Gastrocnemius medialis (tissue), 4 donors: ENCODE data around the gene MUC5B. TPM values are rescaled to one million over a fixed set of nuclear protein-coding genes. Genes with fewer than 3 reads are reported as not detected.

ENCODE experiments used
- ATAC-seq, 2 donors: fragments of 150-250 bp; one replicate each; pipeline ENCODE4 v1.9.1; 2016
- DNase-seq, 2 donors: peaks; one replicate each; pipeline ENCODE4 v3.0.0-alpha.2; 2019
- H3K27ac ChIP-seq, 4 donors: fragments of 200-600 bp; sonication (generic); 1 replicate in 1 of 4; 2 replicates in 3 of 4; pipeline ENCODE4 v1.5.1; 2016 to 2018; ENCODE audit warnings: mild to moderate bottlenecking in 2 of 4, moderate library complexity in 1 of 4
- H3K27me3 ChIP-seq, 3 donors: fragments of 200-600 bp; sonication (generic) in 2 of 3; 1 replicate in 1 of 3; 2 replicates in 2 of 3; pipeline versions ENCODE4 v1.5.1 to v1.6.0; 2016 to 2019; ENCODE audit warnings: mild to moderate bottlenecking in 1 of 3, moderate library complexity in 1 of 3
- H3K36me3 ChIP-seq, 2 donors: fragments of 200-600 bp; sonication (generic) in 1 of 2; one replicate each; pipeline ENCODE4 v1.5.1; 2017 to 2018
- H3K4me1 ChIP-seq, 2 donors: fragments of 200-600 bp; sonication (generic) in 1 of 2; one replicate each; pipeline ENCODE4 v1.5.1; 2016 to 2017; ENCODE audit warnings: mild to moderate bottlenecking in 2 of 2
- H3K4me3 ChIP-seq, 4 donors: fragments of 200-600 bp; sonication (generic) in 3 of 4; 1 replicate in 1 of 4; 2 replicates in 3 of 4; pipeline ENCODE4 v1.5.1; 2016 to 2019; ENCODE audit warnings: mild to moderate bottlenecking in 2 of 4
- H3K9me3 ChIP-seq, 3 donors: fragments of 200-600 bp; sonication (generic) in 2 of 3; 1 replicate in 1 of 3; 2 replicates in 2 of 3; pipeline ENCODE4 v1.5.1; 2016 to 2019
- POLR2A ChIP-seq, 2 donors: fragments of 450-650 bp; IDR thresholded peaks; one replicate each; pipeline ENCODE4 v1.6.1; 2017; ENCODE audit warnings: antibody characterized with exemption in 2 of 2, mild to moderate bottlenecking in 2 of 2, moderate library complexity in 2 of 2
- in situ Hi-C, 4 donors: fragments of 200-750 bp; cut with MboI; loops; one replicate each; pipeline versions ENCODE4 v1.15.0 to v1.8.0; 2017; ENCODE audit warnings: low sequenced_read_pairs in 4 of 4
- intact Hi-C: fragments of 100-400 bp; cut with DNase I; formaldehyde crosslinking; loops from one replicate; pipeline ENCODE4 v1.15.1; 2023; ENCODE audit warnings: low total_unique reads
- total RNA-seq, 4 donors: library from RNA; depleted of rRNA; stranded (reverse); fragments of >200 nt; gene quantifications; one replicate each; pipeline versions ENCODE4 v1.1.0 to v1.2.3, GENCODE V29; 2016
- TF ChIP-seq, protein P1 (sequence below), 5 experiments: fragments of 450-650 bp in 3 of 5; fragments of 200-600 bp in 2 of 5; sonication (generic) in 2 of 5; IDR thresholded peaks in 4 of 5; conservative IDR thresholded peaks in 1 of 5; 1 replicate in 4 of 5; 2 replicates in 1 of 5; pipeline ENCODE4 v1.5.1; 2016 to 2019; ENCODE audit warnings: antibody characterized with exemption in 5 of 5, mild to moderate bottlenecking in 3 of 5, moderate library complexity in 3 of 5

MUC5B gene
- total RNA-seq, 4 donors from 2014 or later: 0.17 TPM; not detected in 3

DNA sequence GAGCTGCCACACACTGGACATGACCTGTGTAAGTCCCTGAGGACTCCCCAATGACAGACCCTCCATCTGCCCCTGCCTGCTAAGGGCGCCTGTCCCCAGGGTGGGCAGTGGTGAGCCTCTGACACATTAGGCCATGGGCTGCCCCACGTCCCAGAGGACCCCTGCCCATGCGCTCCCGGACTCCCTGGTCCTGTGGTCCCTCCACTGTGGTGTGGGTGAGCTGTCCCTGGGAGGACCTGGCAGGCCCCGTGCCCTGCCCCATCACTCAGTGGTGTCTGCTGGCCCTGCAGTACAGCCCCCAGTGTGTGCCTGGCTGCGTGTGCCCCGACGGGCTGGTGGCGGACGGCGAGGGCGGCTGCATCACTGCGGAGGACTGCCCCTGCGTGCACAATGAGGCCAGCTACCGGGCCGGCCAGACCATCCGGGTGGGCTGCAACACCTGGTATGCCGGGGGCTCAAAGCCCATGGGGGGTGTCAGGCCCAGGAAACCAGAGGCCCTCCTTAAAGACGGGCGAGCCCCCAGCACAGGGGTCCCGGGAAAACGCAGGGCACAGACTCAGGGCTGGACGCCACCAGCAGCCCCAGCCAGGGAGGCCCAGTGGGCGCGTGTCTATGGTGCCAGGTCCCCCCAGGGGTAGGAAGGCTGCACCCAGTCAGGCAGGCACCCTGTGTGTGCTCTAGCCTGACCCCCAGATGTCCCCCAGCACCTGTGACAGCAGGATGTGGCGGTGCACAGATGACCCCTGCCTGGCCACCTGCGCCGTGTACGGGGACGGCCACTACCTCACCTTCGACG, 46.4 kb upstream of the MUC5B start:
- Histone ChIP-seq H3K4me3 (no peak overlapping the region), H3K27ac (no peak overlapping the region), H3K4me1 (no peaks in the 10 kb centered on the region), H3K27me3 (no peaks in the 10 kb centered on the region), H3K9me3 (no peaks in the 10 kb centered on the region), H3K36me3 (no peaks in the 10 kb centered on the region)
- no peak for DNase-seq
- in situ Hi-C loops (no loop called here), intact Hi-C loops (no loop called here)
- ATAC-seq: no peak
- TF ChIP-seq, protein P1, sequence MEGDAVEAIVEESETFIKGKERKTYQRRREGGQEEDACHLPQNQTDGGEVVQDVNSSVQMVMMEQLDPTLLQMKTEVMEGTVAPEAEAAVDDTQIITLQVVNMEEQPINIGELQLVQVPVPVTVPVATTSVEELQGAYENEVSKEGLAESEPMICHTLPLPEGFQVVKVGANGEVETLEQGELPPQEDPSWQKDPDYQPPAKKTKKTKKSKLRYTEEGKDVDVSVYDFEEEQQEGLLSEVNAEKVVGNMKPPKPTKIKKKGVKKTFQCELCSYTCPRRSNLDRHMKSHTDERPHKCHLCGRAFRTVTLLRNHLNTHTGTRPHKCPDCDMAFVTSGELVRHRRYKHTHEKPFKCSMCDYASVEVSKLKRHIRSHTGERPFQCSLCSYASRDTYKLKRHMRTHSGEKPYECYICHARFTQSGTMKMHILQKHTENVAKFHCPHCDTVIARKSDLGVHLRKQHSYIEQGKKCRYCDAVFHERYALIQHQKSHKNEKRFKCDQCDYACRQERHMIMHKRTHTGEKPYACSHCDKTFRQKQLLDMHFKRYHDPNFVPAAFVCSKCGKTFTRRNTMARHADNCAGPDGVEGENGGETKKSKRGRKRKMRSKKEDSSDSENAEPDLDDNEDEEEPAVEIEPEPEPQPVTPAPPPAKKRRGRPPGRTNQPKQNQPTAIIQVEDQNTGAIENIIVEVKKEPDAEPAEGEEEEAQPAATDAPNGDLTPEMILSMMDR (IDR thresholded peaks at IDR 0.05 in 4 of 5, conservative IDR thresholded peaks at IDR 0.05 in 1 of 5): no peak
- no peak for TF ChIP-seq POLR2A (IDR thresholded peaks at IDR 0.05)

DNA sequence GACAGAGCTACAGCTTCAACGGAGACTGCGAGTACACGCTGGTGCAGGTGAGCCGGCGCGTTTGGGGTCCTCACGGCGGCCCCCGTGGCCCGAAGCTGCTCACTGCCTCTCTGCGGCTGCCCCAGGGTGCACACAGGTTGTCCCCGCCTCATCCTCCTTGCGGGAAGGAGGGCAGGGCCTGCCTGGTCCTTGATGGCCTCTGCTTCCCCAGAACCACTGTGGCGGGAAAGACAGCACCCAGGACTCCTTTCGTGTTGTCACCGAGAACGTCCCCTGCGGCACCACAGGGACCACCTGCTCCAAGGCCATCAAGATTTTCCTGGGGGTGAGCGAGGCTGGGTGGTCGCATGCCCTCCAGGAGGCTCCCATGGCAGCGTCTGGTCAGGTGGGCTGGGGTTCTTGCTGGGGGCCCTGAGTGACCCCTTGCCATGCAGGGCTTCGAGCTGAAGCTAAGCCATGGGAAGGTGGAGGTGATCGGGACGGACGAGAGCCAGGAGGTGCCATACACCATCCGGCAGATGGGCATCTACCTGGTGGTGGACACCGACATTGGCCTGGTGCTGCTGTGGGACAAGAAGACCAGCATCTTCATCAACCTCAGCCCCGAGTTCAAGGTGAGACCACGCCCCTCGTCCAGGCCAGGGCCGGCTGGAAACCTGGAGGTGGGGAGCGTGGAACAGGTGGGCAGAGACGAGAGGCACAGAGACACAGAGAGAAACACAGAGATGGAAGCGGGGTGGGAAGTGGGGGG, 45.7 kb upstream of the MUC5B start:
- no peaks in the 10 kb centered on the region for H3K4me1 ChIP-seq
- in situ Hi-C loops (no loop called here), intact Hi-C loops (no loop called here)
- H3K4me3 ChIP-seq: no peak overlapping the region
- TF ChIP-seq, protein P1 (IDR thresholded peaks at IDR 0.05 in 4 of 5, conservative IDR thresholded peaks at IDR 0.05 in 1 of 5): no peak
- TF ChIP-seq POLR2A (IDR thresholded peaks at IDR 0.05): no peak
- H3K36me3 ChIP-seq: no peaks in the 10 kb centered on the region
- no peak overlapping the region for H3K27ac ChIP-seq
- no peak for DNase-seq
- ATAC-seq: no peak
- H3K9me3 ChIP-seq: no peaks in the 10 kb centered on the region
- H3K27me3 ChIP-seq: no peaks in the 10 kb centered on the region

DNA sequence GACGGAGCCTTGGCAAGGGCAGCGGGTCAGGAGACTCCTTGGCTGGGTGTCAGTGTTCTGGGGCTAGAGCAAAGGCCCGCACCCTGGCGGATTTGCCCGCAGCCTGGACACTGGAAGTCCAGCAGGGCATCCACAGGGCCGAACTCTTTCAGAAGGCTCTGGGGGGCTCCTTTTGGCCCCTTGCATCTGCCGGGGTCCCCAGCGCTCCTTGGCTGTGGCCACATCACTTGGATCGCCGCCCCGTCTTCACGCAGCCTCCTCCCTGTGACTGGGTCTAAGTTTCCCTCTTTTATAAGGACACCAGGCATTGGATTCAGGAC, 45.1 kb upstream of the MUC5B start:
- in situ Hi-C loops: no loop called here

DNA sequence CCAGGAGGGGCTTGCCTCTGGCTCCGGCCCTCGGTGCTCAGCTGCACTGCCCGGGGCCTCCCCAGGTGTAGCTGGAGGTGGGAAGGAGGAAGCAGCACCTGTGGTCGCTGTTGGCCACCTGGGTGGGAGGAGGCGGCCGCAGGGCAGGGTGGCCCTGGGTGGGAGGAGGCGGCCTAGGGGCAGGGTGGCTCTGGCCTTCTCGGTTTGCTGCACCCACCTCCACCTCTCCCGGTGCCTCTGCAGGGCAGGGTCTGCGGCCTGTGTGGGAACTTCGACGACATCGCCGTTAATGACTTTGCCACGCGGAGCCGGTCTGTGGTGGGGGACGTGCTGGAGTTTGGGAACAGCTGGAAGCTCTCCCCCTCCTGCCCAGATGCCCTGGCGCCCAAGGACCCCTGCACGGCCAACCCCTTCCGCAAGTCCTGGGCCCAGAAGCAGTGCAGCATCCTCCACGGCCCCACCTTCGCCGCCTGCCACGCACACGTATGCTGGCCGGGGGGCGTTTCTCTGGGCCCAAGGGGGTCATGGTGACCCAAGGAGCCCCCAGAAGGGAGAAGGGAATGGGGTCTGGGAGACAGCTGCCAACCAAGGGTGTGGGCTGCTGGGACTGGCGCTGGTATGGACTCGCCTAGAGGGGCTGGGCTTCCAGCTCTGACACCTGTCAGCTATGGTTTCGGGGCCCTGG, 44.5 kb upstream of the MUC5B start:
- Histone ChIP-seq H3K27me3 (no peaks in the 10 kb centered on the region), H3K4me1 (no peaks in the 10 kb centered on the region), H3K4me3 (no peak overlapping the region), H3K9me3 (no peaks in the 10 kb centered on the region), H3K27ac (no peak overlapping the region), H3K36me3 (no peaks in the 10 kb centered on the region)
- intact Hi-C loops: no loop called here
- in situ Hi-C loops: no loop called here
- DNase-seq (no peak), ATAC-seq (no peak)
- TF ChIP-seq, protein P1 (IDR thresholded peaks at IDR 0.05 in 4 of 5, conservative IDR thresholded peaks at IDR 0.05 in 1 of 5): no peak
- TF ChIP-seq POLR2A (IDR thresholded peaks at IDR 0.05): no peak

More for the DNA sequence above, 45.1 kb upstream of the MUC5B start:
- no peak for DNase-seq
- intact Hi-C loops: no loop called here
- TF ChIP-seq, protein P1 (IDR thresholded peaks at IDR 0.05 in 4 of 5, conservative IDR thresholded peaks at IDR 0.05 in 1 of 5): no peak
- no peak for TF ChIP-seq POLR2A (IDR thresholded peaks at IDR 0.05)
- H3K4me3 ChIP-seq: no peak overlapping the region
- H3K9me3 ChIP-seq: no peaks in the 10 kb centered on the region
- ATAC-seq: no peak
- no peaks in the 10 kb centered on the region for H3K36me3 ChIP-seq
- no peaks in the 10 kb centered on the region for H3K27me3 ChIP-seq
- H3K4me1 ChIP-seq: no peaks in the 10 kb centered on the region
- H3K27ac ChIP-seq: no peak overlapping the region
